NCI-H187 (cell line): Measurements from ENCODE around the gene NIPBL.
"Not testable (repeated sequence)": the region's sequence is repeated elsewhere in the genome, so short reads cannot be mapped to it uniquely, and the experiment has no call there.

Experiments
- DNase-seq, 2 experiments: peaks; one replicate each; lab custom pipeline; 2025; lab: John Stamatoyannopoulos, UW

Gene NIPBL

GRCh38 chr5:36946101-36946500 is 69.5 kb downstream of the NIPBL start:
- DNase-seq = no peak

GRCh38 chr5:36948041-36948440 is 71.5 kb downstream of the NIPBL start:
- no peak for DNase-seq

GRCh38 chr5:36948650-36949049 is 72.1 kb downstream of the NIPBL start:
- DNase-seq = no peak

GRCh38 chr5:36949593-36949992 is 73.0 kb downstream of the NIPBL start:
- no peak for DNase-seq

- DNase-seq = no peak
Measured at GRCh38 chr5:36950586-36951457, 74.3 kb downstream of the NIPBL start.

GRCh38 chr5:36953043-36953442 is 76.5 kb downstream of the NIPBL start:
- DNase-seq = no peak

GRCh38 chr5:36957953-36958537 is 81.5 kb downstream of the NIPBL start:
- DNase-seq = no peak

- no peak for DNase-seq
Measured at GRCh38 chr5:36958612-36959011, 82.0 kb downstream of the NIPBL start.

- DNase-seq = no peak
Measured at GRCh38 chr5:36965179-36965578, 88.6 kb downstream of the NIPBL start.

- DNase-seq = no peak
Measured at GRCh38 chr5:36969700-36970395, 93.3 kb downstream of the NIPBL start.

- no peak for DNase-seq
Measured at GRCh38 chr5:36978196-36978595, 101.6 kb downstream of the NIPBL start.

GRCh38 chr5:36982146-36982545 is 105.6 kb downstream of the NIPBL start:
- DNase-seq = no peak

- DNase-seq = no peak
Measured at GRCh38 chr5:36985387-36985786, 108.8 kb downstream of the NIPBL start.

GRCh38 chr5:36988396-36988795 is 111.8 kb downstream of the NIPBL start:
- no peak for DNase-seq

GRCh38 chr5:36998578-36998977 is 122.0 kb downstream of the NIPBL start:
- DNase-seq = no peak

GRCh38 chr5:37002176-37002751 is 125.7 kb downstream of the NIPBL start:
- no peak for DNase-seq

GRCh38 chr5:37005252-37005651 is 128.7 kb downstream of the NIPBL start:
- DNase-seq = no peak

GRCh38 chr5:37005946-37006540 is 129.5 kb downstream of the NIPBL start:
- no peak for DNase-seq

- DNase-seq = not testable (repeated sequence)
Measured at GRCh38 chr5:37013181-37013580, 136.6 kb downstream of the NIPBL start.

GRCh38 chr5:37014321-37014720 is 137.8 kb downstream of the NIPBL start:
- no peak for DNase-seq

GRCh38 chr5:37015795-37016666 is 139.5 kb downstream of the NIPBL start:
- no peak for DNase-seq
